SJCRH30 (cell line): ENCODE measurements around the gene CBX4. TPM values are rescaled to one million over a fixed set of nuclear protein-coding genes. Genes with fewer than 3 reads are reported as not detected.
"Not testable (repeated sequence)": the region's sequence is repeated elsewhere in the genome, so short reads cannot be mapped to it uniquely, and the experiment has no call there.

ENCODE experiments used
- DNase-seq, 2 experiments: peaks; one replicate each; pipeline ENCODE4 v3.0.0-alpha.2; 2015 to 2020
- H3K27ac ChIP-seq: fragments of 250-450 bp; sonication (Bioruptor Pico); 2 replicates; pipeline ENCODE4 v1.5.1; 2020; ENCODE audit warnings: mild to moderate bottlenecking, moderate library complexity
- H3K27me3 ChIP-seq: fragments of 250-450 bp; sonication (Bioruptor Pico); 2 replicates; pipeline ENCODE4 v1.5.1; 2020; ENCODE audit warnings: mild to moderate bottlenecking, moderate library complexity
- H3K36me3 ChIP-seq: fragments of 250-450 bp; sonication (Bioruptor Pico); 2 replicates; pipeline ENCODE4 v1.5.1; 2020; ENCODE audit warnings: mild to moderate bottlenecking, moderate library complexity
- H3K4me1 ChIP-seq: fragments of 250-450 bp; sonication (Bioruptor Pico); 2 replicates; pipeline ENCODE4 v1.5.1; 2020; ENCODE audit warnings: mild to moderate bottlenecking, moderate library complexity
- H3K4me3 ChIP-seq: fragments of 250-450 bp; sonication (Bioruptor Pico); 2 replicates; pipeline ENCODE4 v1.5.1; 2020; ENCODE audit warnings: mild to moderate bottlenecking, moderate library complexity
- H3K9me3 ChIP-seq: fragments of 250-450 bp; sonication (Bioruptor Pico); replicated peaks from 2 replicates; pipeline ENCODE4 v1.5.1; 2020; ENCODE audit warnings: mild to moderate bottlenecking, moderate library complexity
- total RNA-seq: library from RNA; depleted of rRNA; stranded (reverse); fragments of >200 nt; shearing (Covaris generic); gene quantifications from 2 replicates; pipeline ENCODE4 v1.2.3, GENCODE V29; 2014

The CBX4 gene
- total RNA-seq, 1 experiment from 2014 or later, result 30.2 TPM

- no peak for DNase-seq
- no peaks in the 10 kb centered on the region for H3K36me3 ChIP-seq
- no peaks in the 10 kb centered on the region for H3K9me3 ChIP-seq
- H3K4me1 ChIP-seq, result peaks cover 14% of the 10 kb centered on the region
- peaks cover 59% of the 10 kb centered on the region for H3K27me3 ChIP-seq
- no peak overlapping the region for H3K27ac ChIP-seq
- no peak overlapping the region for H3K4me3 ChIP-seq
Measured at GRCh38 chr17:79865351-79866210, 26.3 kb upstream of the CBX4 start.

GRCh38 chr17:79864617-79865250 is 25.5 kb upstream of the CBX4 start:
- no peak for DNase-seq
- H3K4me1 ChIP-seq, result peaks cover 21% of the 10 kb centered on the region
- H3K36me3 ChIP-seq, result no peaks in the 10 kb centered on the region
- peaks cover 58% of the 10 kb centered on the region for H3K27me3 ChIP-seq
- no peaks in the 10 kb centered on the region for H3K9me3 ChIP-seq
- H3K27ac ChIP-seq, result no peak overlapping the region
- no peak overlapping the region for H3K4me3 ChIP-seq

DNA sequence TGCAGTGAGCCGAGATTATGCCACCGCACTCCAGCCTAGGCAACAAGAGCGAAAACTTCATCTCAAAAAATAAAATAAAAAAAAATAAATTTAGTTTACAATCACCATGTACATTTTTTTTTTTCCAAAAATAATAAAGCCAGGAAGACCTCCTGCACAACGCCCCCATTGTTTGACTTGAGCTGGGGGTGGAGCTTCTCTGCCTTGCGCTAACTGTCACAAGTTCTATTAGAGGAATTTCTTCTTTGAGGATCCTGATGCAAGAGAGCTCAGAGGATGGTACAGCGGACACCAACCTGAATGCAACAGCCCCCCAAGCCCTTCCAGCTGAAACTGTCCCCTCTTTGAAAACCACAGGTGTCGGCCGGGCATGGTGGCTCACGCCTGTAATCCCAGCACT is 24.9 kb upstream of the CBX4 start:
- peaks cover 56% of the 10 kb centered on the region for H3K27me3 ChIP-seq
- H3K27ac ChIP-seq, result no peak overlapping the region
- H3K9me3 ChIP-seq, result no peaks in the 10 kb centered on the region
- H3K4me1 ChIP-seq, result peaks cover 24% of the 10 kb centered on the region
- no peaks in the 10 kb centered on the region for H3K36me3 ChIP-seq
- DNase-seq, result no peak
- no peak overlapping the region for H3K4me3 ChIP-seq

DNA sequence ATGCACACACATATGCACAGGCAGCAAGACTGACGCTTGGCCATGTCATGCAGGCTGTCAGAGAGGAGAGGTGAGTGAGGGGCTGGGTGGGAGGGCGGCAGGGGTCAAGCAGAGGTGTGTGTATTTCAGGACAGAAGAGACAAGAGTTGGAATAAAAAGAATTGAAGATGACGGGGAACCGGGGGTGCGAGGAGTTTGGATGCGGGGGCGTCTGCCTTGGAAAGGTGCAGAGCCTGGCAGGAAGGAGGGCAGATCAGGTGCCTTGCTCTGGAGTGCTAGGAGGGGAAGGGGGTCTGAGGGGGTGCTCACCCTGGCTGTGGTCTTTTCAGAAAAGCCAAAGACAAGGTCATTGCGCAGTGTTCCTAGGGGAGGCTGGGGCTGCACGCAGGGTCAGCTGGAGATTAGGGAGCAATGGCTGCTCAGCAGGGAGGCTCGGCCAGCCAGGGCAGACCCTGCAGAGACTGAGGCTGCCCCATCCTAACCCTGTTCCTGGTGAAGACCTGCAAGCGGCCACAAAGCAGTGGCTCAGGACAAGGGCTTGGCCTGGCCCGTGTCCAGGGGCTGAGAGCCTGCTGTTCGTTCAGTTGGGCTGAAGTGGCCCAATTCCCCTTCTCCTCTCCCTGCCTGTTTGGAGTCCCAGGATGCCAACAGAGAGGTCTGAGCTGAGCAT is 23.7 kb upstream of the CBX4 start:
- Histone ChIP-seq H3K27ac (no peak overlapping the region), H3K4me3 (no peak overlapping the region), H3K36me3 (no peaks in the 10 kb centered on the region), H3K4me1 (peaks cover 24% of the 10 kb centered on the region), H3K27me3 (peaks cover 61% of the 10 kb centered on the region), H3K9me3 (no peaks in the 10 kb centered on the region)
- DNase-seq, result no peak

DNA sequence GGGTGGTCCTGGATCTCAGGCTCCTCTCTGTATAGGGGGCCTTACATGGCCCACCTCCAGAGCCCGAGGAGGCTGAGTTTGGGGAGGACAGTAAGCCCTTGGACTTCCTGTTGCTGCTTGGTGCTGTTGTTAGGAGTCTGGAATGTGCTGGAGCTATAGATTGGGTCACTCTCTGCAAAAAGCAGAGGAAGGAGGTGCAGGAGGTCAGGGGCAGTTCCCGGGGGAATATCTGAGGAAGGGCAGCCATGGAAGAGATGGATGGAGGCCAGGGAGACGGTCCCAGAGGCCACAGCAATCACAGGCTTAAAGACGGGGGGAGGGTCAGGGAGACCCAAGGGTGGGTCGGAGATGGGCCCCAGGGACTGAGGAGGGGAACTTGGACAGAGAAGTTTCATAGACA is 23.0 kb upstream of the CBX4 start:
- H3K27ac ChIP-seq, result no peak overlapping the region
- DNase-seq, result no peak
- no peak overlapping the region for H3K4me3 ChIP-seq
- H3K9me3 ChIP-seq, result no peaks in the 10 kb centered on the region
- no peaks in the 10 kb centered on the region for H3K36me3 ChIP-seq
- peaks cover 18% of the 10 kb centered on the region for H3K4me1 ChIP-seq
- peaks cover 65% of the 10 kb centered on the region for H3K27me3 ChIP-seq

GRCh38 chr17:79861413-79862216 is 22.4 kb upstream of the CBX4 start:
- H3K27ac ChIP-seq, result no peak overlapping the region
- peaks cover 12% of the 10 kb centered on the region for H3K4me1 ChIP-seq
- DNase-seq, result peak in 1 of 2 experiments; percentile 40
- no peaks in the 10 kb centered on the region for H3K36me3 ChIP-seq
- peaks cover 70% of the 10 kb centered on the region for H3K27me3 ChIP-seq
- no peaks in the 10 kb centered on the region for H3K9me3 ChIP-seq
- no peak overlapping the region for H3K4me3 ChIP-seq

- DNase-seq, result peak; percentile 86 to 89
- H3K27ac ChIP-seq, result no peak overlapping the region
- H3K9me3 ChIP-seq, result no peaks in the 10 kb centered on the region
- H3K36me3 ChIP-seq, result no peaks in the 10 kb centered on the region
- peaks cover 11% of the 10 kb centered on the region for H3K4me1 ChIP-seq
- H3K27me3 ChIP-seq, result peaks cover 64% of the 10 kb centered on the region
- H3K4me3 ChIP-seq, result peak overlapping the region; percentile 9; the same call in 1 of the 2 replicates
Measured at GRCh38 chr17:79859676-79860615, 20.7 kb upstream of the CBX4 start.

DNA sequence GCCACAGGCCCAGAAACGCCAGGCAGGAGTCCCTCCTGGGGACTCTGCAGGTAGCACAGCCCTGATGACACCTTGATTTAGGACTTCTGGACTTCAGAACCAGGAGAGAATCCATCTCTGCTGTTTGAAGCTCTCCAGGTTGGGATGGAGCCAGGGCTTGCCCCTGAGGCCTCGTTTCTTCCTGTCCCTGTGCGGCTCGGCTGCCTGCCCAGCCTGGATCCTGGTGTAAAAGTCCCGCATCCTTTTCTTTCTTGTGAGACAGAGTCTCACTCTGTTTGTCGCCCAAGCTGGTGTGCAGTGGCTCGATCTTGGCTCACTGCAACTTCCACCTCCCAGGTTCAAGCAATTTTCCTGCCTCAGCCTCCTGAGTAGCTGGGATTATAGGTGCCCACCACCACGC is 17.9 kb upstream of the CBX4 start:
- H3K9me3 ChIP-seq, result no peaks in the 10 kb centered on the region
- no peak overlapping the region for H3K4me3 ChIP-seq
- no peak for DNase-seq
- H3K4me1 ChIP-seq, result peaks cover 18% of the 10 kb centered on the region
- no peaks in the 10 kb centered on the region for H3K36me3 ChIP-seq
- H3K27ac ChIP-seq, result no peak overlapping the region
- H3K27me3 ChIP-seq, result peaks cover 61% of the 10 kb centered on the region

- Histone ChIP-seq H3K9me3 (no peaks in the 10 kb centered on the region), H3K36me3 (no peaks in the 10 kb centered on the region), H3K4me1 (peaks cover 19% of the 10 kb centered on the region), H3K4me3 (no peak overlapping the region), H3K27ac (no peak overlapping the region), H3K27me3 (peaks cover 55% of the 10 kb centered on the region)
- DNase-seq, result no peak
Measured at GRCh38 chr17:79855331-79856124, 16.3 kb upstream of the CBX4 start.

- Histone ChIP-seq H3K27ac (no peak overlapping the region), H3K9me3 (no peaks in the 10 kb centered on the region), H3K36me3 (no peaks in the 10 kb centered on the region), H3K4me3 (no peak overlapping the region), H3K27me3 (peaks cover 56% of the 10 kb centered on the region), H3K4me1 (peaks cover 10% of the 10 kb centered on the region)
- no peak for DNase-seq
Measured at GRCh38 chr17:79854080-79855060, 15.1 kb upstream of the CBX4 start.

GRCh38 chr17:79853168-79853567 is 13.9 kb upstream of the CBX4 start:
- DNase-seq, H3K9me3 ChIP-seq, H3K36me3 ChIP-seq, H3K27ac ChIP-seq, H3K4me3 ChIP-seq: not testable (repeated sequence)
- Histone ChIP-seq H3K4me1 (peaks cover 10% of the 10 kb centered on the region), H3K27me3 (peaks cover 60% of the 10 kb centered on the region)

- Histone ChIP-seq H3K36me3 (no peaks in the 10 kb centered on the region), H3K9me3 (no peaks in the 10 kb centered on the region), H3K4me3 (peak overlapping the region; percentile 22; the same call in 1 of the 2 replicates), H3K27ac (no peak overlapping the region), H3K4me1 (peaks cover 12% of the 10 kb centered on the region), H3K27me3 (peaks cover 58% of the 10 kb centered on the region)
- no peak for DNase-seq
Measured at GRCh38 chr17:79852748-79853147, 13.5 kb upstream of the CBX4 start.
